HCT116 (cell line): ENCODE results near the gene VPS11. TPM values are rescaled to one million over a fixed set of nuclear protein-coding genes. Genes with fewer than 3 reads are reported as not detected.

Experiments used
- ATAC-seq: fragments of 200-7000 bp; cut with Tn5 transposase; 2 replicates; pipeline ENCODE4 v1.9.1; 2020; ENCODE audit warnings: mild to moderate bottlenecking, moderate library complexity
- BruUV-seq: library from RNA; stranded (reverse); fragments of 400-500 nt; replicated peaks from 2 replicates; lab custom pipeline; 2021; lab: Mats Ljungman, UMichigan
- CTCF ChIA-PET: fragments of 300-600 bp; sonication (Branson Sonifier 250); formaldehyde crosslinking; loops from one replicate; lab custom pipeline; 2021; ENCODE audit warnings: antibody characterized with exemption; lab: Charles Lee
- POLR2A ChIA-PET: fragments of 300-600, 350-600 bp; sonication (Branson Sonifier 250); formaldehyde crosslinking; loops from one replicate; lab custom pipeline; 2021; ENCODE audit warnings: antibody characterized with exemption; lab: Charles Lee
- RAD21 ChIA-PET, 2 experiments: fragments of 300-600 bp; sonication (Branson Sonifier 250); formaldehyde crosslinking; loops; one replicate each; lab custom pipeline; 2023; ENCODE audit warnings: low total read pairs in 2 of 2; ENCODE audit not compliant: uncharacterized antibody in 2 of 2, unreplicated experiment in 2 of 2, low non-redundant PET in 1 of 2; lab: Charles Lee
- DNase-seq: peaks from one replicate; pipeline ENCODE4 v3.0.0-alpha.2; 2010; ENCODE audit warnings: low read depth, low spot score
- H2AFZ ChIP-seq: fragments of 200-600 bp; shearing (Covaris generic), sonication (generic); 2 replicates; pipeline ENCODE4 v1.6.1; 2017; ENCODE audit warnings: low read depth, mixed run types, mixed read lengths, antibody characterized with exemption, low read length; ENCODE audit not compliant: poor library complexity, severe bottlenecking
- H3K27ac ChIP-seq: 2 replicates; pipeline ENCODE4 v1.5.1; 2012; ENCODE audit warnings: low read depth, low read length
- H3K27me3 ChIP-seq: fragments of 200-600 bp; sonication (generic); 2 replicates; pipeline ENCODE4 v1.6.1; 2016; ENCODE audit warnings: mixed run types, low read length, mixed read lengths; ENCODE audit not compliant: insufficient read depth
- H3K36me3 ChIP-seq, 2 experiments: fragments of 200-500 bp in 1 of 2; fragments of 200-600 bp in 1 of 2; sonication (Bioruptor generic) in 1 of 2; sonication (generic) in 1 of 2; 2 replicates each; pipeline versions ENCODE4 v1.5.1 to v1.6.1; 2014 to 2016; ENCODE audit warnings: low read length in 2 of 2, inconsistent platforms in 1 of 2, mixed read lengths in 1 of 2, mixed run types in 1 of 2; ENCODE audit not compliant: insufficient read depth in 2 of 2, control insufficient read depth in 1 of 2
- H3K4me1 ChIP-seq, 2 experiments: fragments of 200-600 bp in 1 of 2; sonication (generic) in 1 of 2; 2 replicates each; pipeline versions ENCODE4 v1.5.1 to v1.6.1; 2012 to 2017; ENCODE audit warnings: low read length in 2 of 2, inconsistent platforms in 1 of 2, mild to moderate bottlenecking in 1 of 2, mixed read lengths in 1 of 2, mixed run types in 1 of 2, moderate library complexity in 1 of 2; ENCODE audit not compliant: insufficient read depth in 2 of 2, control insufficient read depth in 1 of 2
- H3K4me2 ChIP-seq: fragments of 200-600 bp; sonication (generic); 2 replicates; pipeline ENCODE4 v1.6.1; 2017; ENCODE audit warnings: mixed run types, low read length, mixed read lengths
- H3K4me3 ChIP-seq, 2 experiments: fragments of 200-600 bp in 1 of 2; sonication (generic) in 1 of 2; replicated peaks in 1 of 2; 2 replicates each; pipeline ENCODE4 v1.5.1; 2011 to 2016; ENCODE audit warnings: low read length in 2 of 2, control low read depth in 1 of 2, low read depth in 1 of 2, mild to moderate bottlenecking in 1 of 2, mixed read lengths in 1 of 2, mixed run types in 1 of 2
- H3K79me2 ChIP-seq: fragments of 200-600 bp; sonication (generic); 2 replicates; pipeline ENCODE4 v1.6.1; 2017; ENCODE audit warnings: mild to moderate bottlenecking, mixed run types, low read length, moderate library complexity, mixed read lengths; ENCODE audit not compliant: insufficient read depth
- H3K9ac ChIP-seq: fragments of 200-600 bp; sonication (generic); 2 replicates; pipeline ENCODE4 v1.6.1; 2016; ENCODE audit warnings: low read length, mixed read lengths
- H3K9me2 ChIP-seq: fragments of 200-600 bp; sonication (generic), shearing (Covaris generic); 2 replicates; pipeline ENCODE4 v1.6.1; 2017; ENCODE audit warnings: mixed run types, mild to moderate bottlenecking, moderate library complexity; ENCODE audit not compliant: insufficient read depth
- H3K9me3 ChIP-seq, 2 experiments: fragments of 200-500 bp in 1 of 2; fragments of 200-600 bp in 1 of 2; sonication (Bioruptor generic) in 1 of 2; sonication (generic) in 1 of 2; 2 replicates each; pipeline ENCODE4 v1.6.1; 2014 to 2017; ENCODE audit warnings: low read length in 2 of 2, mixed read lengths in 2 of 2, inconsistent platforms in 1 of 2, low read depth in 1 of 2, mild to moderate bottlenecking in 1 of 2, mixed run types in 1 of 2, moderate library complexity in 1 of 2; ENCODE audit not compliant: control insufficient read depth in 1 of 2, insufficient read depth in 1 of 2
- H4K20me1 ChIP-seq: fragments of 200-600 bp; sonication (generic), shearing (Covaris generic); 2 replicates; pipeline ENCODE4 v1.6.1; 2017; ENCODE audit warnings: mixed run types, mild to moderate bottlenecking, moderate library complexity; ENCODE audit not compliant: insufficient read depth
- ATF3 ChIP-seq: IDR thresholded peaks from 2 replicates; pipeline ENCODE4 v1.6.1; 2012
- CBX3 ChIP-seq: IDR thresholded peaks from 2 replicates; pipeline ENCODE4 v1.6.1; 2012; ENCODE audit warnings: low read depth
- CEBPB ChIP-seq: IDR thresholded peaks from 2 replicates; pipeline ENCODE4 v1.6.1; 2012; ENCODE audit warnings: low read depth
- CTCF ChIP-seq, 3 experiments: fragments of 200-600 bp in 1 of 3; sonication (generic) in 1 of 3; IDR thresholded peaks in 2 of 3; conservative IDR thresholded peaks in 1 of 3; 2 replicates each; pipeline ENCODE4 v1.5.1; 2012 to 2017; ENCODE audit warnings: low read depth in 2 of 3, low read length in 2 of 3, antibody characterized with exemption in 1 of 3, borderline replicate concordance in 1 of 3, control low read depth in 1 of 3, mild to moderate bottlenecking in 1 of 3, mixed read lengths in 1 of 3, mixed run types in 1 of 3, moderate library complexity in 1 of 3; ENCODE audit not compliant: insufficient read depth in 1 of 3
- EZH2 ChIP-seq: fragments of 200-600 bp; sonication (generic); IDR thresholded peaks from 2 replicates; pipeline ENCODE4 v1.6.1; 2017; ENCODE audit warnings: antibody characterized with exemption, mixed run types
- EZH2phosphoT487 ChIP-seq: fragments of 200-600 bp; IDR thresholded peaks from 2 replicates; pipeline ENCODE4 v1.6.1; 2018; ENCODE audit warnings: antibody characterized with exemption, borderline replicate concordance
- MAX ChIP-seq: IDR thresholded peaks from 2 replicates; pipeline ENCODE4 v1.6.1; 2012
- POLR2A ChIP-seq: IDR thresholded peaks from 2 replicates; pipeline ENCODE4 v1.7.0; 2011; ENCODE audit warnings: borderline replicate concordance; ENCODE audit not compliant: insufficient read depth, insufficient read length; ENCODE audit errors: extremely low read depth
- POLR2AphosphoS5 ChIP-seq: IDR thresholded peaks from 2 replicates; pipeline ENCODE4 v1.6.1; 2011; ENCODE audit warnings: mild to moderate bottlenecking, low read depth, low read length, moderate library complexity
- SIN3A ChIP-seq: IDR thresholded peaks from 2 replicates; pipeline ENCODE4 v1.6.1; 2012; ENCODE audit warnings: low read depth
- SRF ChIP-seq: IDR thresholded peaks from 2 replicates; pipeline ENCODE4 v1.6.1; 2012; ENCODE audit warnings: low read depth
- TCF7L2 ChIP-seq: IDR thresholded peaks from 2 replicates; pipeline ENCODE4 v1.7.0; 2011; ENCODE audit warnings: borderline replicate concordance, inconsistent platforms; ENCODE audit not compliant: insufficient read depth, insufficient read length; ENCODE audit errors: extremely low read depth
- YY1 ChIP-seq: IDR thresholded peaks from 2 replicates; pipeline ENCODE4 v1.6.1; 2011; ENCODE audit warnings: low read length, low read depth, moderate library complexity, mild to moderate bottlenecking; ENCODE audit not compliant: insufficient replicate concordance; ENCODE audit errors: extremely low read depth
- ZBTB33 ChIP-seq: IDR thresholded peaks from 2 replicates; pipeline ENCODE4 v1.6.1; 2011; ENCODE audit warnings: mild to moderate bottlenecking, low read length, moderate library complexity; ENCODE audit not compliant: insufficient replicate concordance; ENCODE audit errors: extremely low read depth
- ZFX ChIP-seq: fragments of 450-650 bp; IDR thresholded peaks from 2 replicates; pipeline ENCODE4 v1.6.1; 2017
- ZNF274 ChIP-seq: fragments of 200-500 bp; sonication (Bioruptor generic); IDR thresholded peaks from 2 replicates; pipeline ENCODE4 v1.6.1; 2014; ENCODE audit warnings: mild to moderate bottlenecking, low read depth, low read length, inconsistent platforms
- intact Hi-C: fragments of 100-400 bp; cut with micrococcal nuclease; formaldehyde crosslinking; loops from 2 replicates; pipeline ENCODE4 v1.10.0; 2022
- total RNA-seq: library from RNA; stranded (reverse); gene quantifications from one replicate; pipeline ENCODE4 v1.2.1, GENCODE V29; 2021; ENCODE audit not compliant: unreplicated experiment

VPS11 gene
- total RNA-seq, 1 experiment from 2014 or later: 20.4 TPM

- Histone ChIP-seq H3K27ac (no peak overlapping the region), H3K4me3 (no peak overlapping the region), H4K20me1 (no peaks in the 10 kb centered on the region), H3K9me2 (no peaks in the 10 kb centered on the region), H2AFZ (no peak overlapping the region), H3K27me3 (no peaks in the 10 kb centered on the region), H3K4me2 (no peak overlapping the region), H3K9ac (no peak overlapping the region), H3K9me3 (no peaks in the 10 kb centered on the region), H3K4me1 (peaks cover 4 to 12% of the 10 kb centered on the region in 2 experiments; a peak in 3 of 4 replicates), H3K36me3 (peaks cover 11 to 21% of the 10 kb centered on the region in 2 experiments; a peak in 2 of 4 replicates), H3K79me2 (no peaks in the 10 kb centered on the region)
- RAD21 ChIA-PET: no interaction called here
- CTCF ChIA-PET: no interaction called here
- intact Hi-C loops: no loop called here
- BruUV-seq: no TSS peak
- POLR2A ChIA-PET: no interaction called here
- TF ChIP-seq SIN3A (no peak), SRF (no peak)
- DNase-seq (no peak), ATAC-seq (no peak)
Measured at GRCh38 chr11:119115484-119116234, 48.0 kb downstream of the VPS11 start.

- RAD21 ChIA-PET: no interaction called here
- ATAC-seq: no peak
- intact Hi-C loops: no loop called here
- TF ChIP-seq CEBPB (no peak), EZH2 (no peak), POLR2AphosphoS5 (no peak), ZFX (no peak), ZNF274 (no peak), ZBTB33 (no peak), EZH2phosphoT487 (no peak), ATF3 (no peak), SRF (no peak), TCF7L2 (no peak), MAX (no peak), YY1 (no peak), POLR2A (no peak), CTCF (IDR thresholded peaks at IDR 0.05 in 2 of 3, conservative IDR thresholded peaks at IDR 0.05 in 1 of 3; ENCODE audit: borderline replicate concordance in 1 of 3, insufficient read depth in 1 of 3, low read depth in 2 of 3, low read length in 2 of 3) (no peak), SIN3A (no peak), CBX3 (no peak)
Measured at GRCh38 chr11:119116235-119116594, 48.6 kb downstream of the VPS11 start.

More at GRCh38 chr11:119116235-119116594, 48.6 kb downstream of the VPS11 start:
- Histone ChIP-seq H3K9me2 (no peaks in the 10 kb centered on the region), H3K9ac (no peak overlapping the region), H3K79me2 (no peaks in the 10 kb centered on the region), H3K27ac (no peak overlapping the region), H3K4me2 (no peak overlapping the region), H3K27me3 (no peaks in the 10 kb centered on the region), H2AFZ (no peak overlapping the region), H3K4me1 (peaks cover 4 to 17% of the 10 kb centered on the region in 2 experiments; a peak in 3 of 4 replicates), H3K36me3 (peaks cover 11 to 19% of the 10 kb centered on the region in 2 experiments; a peak in 2 of 4 replicates), H4K20me1 (no peaks in the 10 kb centered on the region), H3K9me3 (no peaks in the 10 kb centered on the region), H3K4me3 (no peak overlapping the region)
- no peak for DNase-seq
- ChIA-PET POLR2A (no interaction called here), CTCF (no interaction called here)
- BruUV-seq: no TSS peak
